IPS DF 6.9 (cell line): ENCODE results near the gene TESK1.
"Not testable (repeated sequence)": the region's sequence is repeated elsewhere in the genome, so short reads cannot be mapped to it uniquely, and the experiment has no call there.

ENCODE experiments used
- DNase-seq: peaks from one replicate; pipeline ENCODE4 v3.0.0-alpha.2; 2013; ENCODE audit warnings: low read depth, low spot score
- H3K27ac ChIP-seq: one replicate; pipeline ENCODE4 v1.5.1; 2013; ENCODE audit warnings: low read length, control low read depth
- H3K27me3 ChIP-seq: 2 replicates; pipeline ENCODE4 v1.6.1; 2013; ENCODE audit warnings: mild to moderate bottlenecking, low read length; ENCODE audit not compliant: control insufficient read depth, insufficient read depth
- H3K36me3 ChIP-seq: 2 replicates; pipeline ENCODE4 v1.6.1; 2013; ENCODE audit warnings: low read length; ENCODE audit not compliant: control insufficient read depth, insufficient read depth
- H3K4me1 ChIP-seq: 2 replicates; pipeline ENCODE4 v1.6.1; 2013; ENCODE audit warnings: low read length; ENCODE audit not compliant: control insufficient read depth, insufficient read depth
- H3K4me3 ChIP-seq: 2 replicates; pipeline ENCODE4 v1.5.1; 2013; ENCODE audit warnings: mild to moderate bottlenecking, low read length
- H3K9me3 ChIP-seq: 2 replicates; pipeline ENCODE4 v1.6.1; 2013; ENCODE audit warnings: low read length, inconsistent platforms; ENCODE audit not compliant: control insufficient read depth, insufficient read depth
- WGBS: extraction: QIAGEN DNeasy Blood & Tissue Kit; methylation state at CpG from one replicate; pipeline ENCODE4 v1.1.7; 2013; ENCODE audit warnings: mixed read lengths, missing lambda C conversion rate; ENCODE audit not compliant: insufficient read length, insufficient coverage; 5-methylcytosine and 5-hydroxymethylcytosine counted together

Gene TESK1

GRCh38 chr9:35636135-35636876, 31.2 kb downstream of the TESK1 start:
- H3K27ac ChIP-seq: no peak overlapping the region
- H3K27me3 ChIP-seq: no peaks in the 10 kb centered on the region
- WGBS: no CpG with 5 or more reads among the region's 9 CpGs
- H3K9me3 ChIP-seq: no peaks in the 10 kb centered on the region
- no peak overlapping the region for H3K4me3 ChIP-seq
- DNase-seq: no peak
- no peaks in the 10 kb centered on the region for H3K4me1 ChIP-seq
- H3K36me3 ChIP-seq: no peaks in the 10 kb centered on the region

- not testable (repeated sequence) for H3K27me3 ChIP-seq, H3K36me3 ChIP-seq, H3K4me3 ChIP-seq, H3K27ac ChIP-seq, H3K4me1 ChIP-seq, H3K9me3 ChIP-seq, DNase-seq
- WGBS: 100% methylated on average over 2 of the region's 6 CpGs
Measured at GRCh38 chr9:35636877-35637246, 31.8 kb downstream of the TESK1 start.

GRCh38 chr9:35637427-35637955, 32.4 kb downstream of the TESK1 start:
- H3K4me3 ChIP-seq, H3K27me3 ChIP-seq, H3K9me3 ChIP-seq, H3K4me1 ChIP-seq, H3K36me3 ChIP-seq, DNase-seq, H3K27ac ChIP-seq: not testable (repeated sequence)
- no CpG with 5 or more reads among the region's 9 CpGs for WGBS

GRCh38 chr9:35638751-35639150, 33.7 kb downstream of the TESK1 start:
- H3K36me3 ChIP-seq, H3K27me3 ChIP-seq, H3K4me3 ChIP-seq, DNase-seq, H3K27ac ChIP-seq, H3K9me3 ChIP-seq, H3K4me1 ChIP-seq: not testable (repeated sequence)
- no CpG with 5 or more reads among the region's 8 CpGs for WGBS

- not testable (repeated sequence) for H3K27ac ChIP-seq, H3K36me3 ChIP-seq, H3K27me3 ChIP-seq, DNase-seq, H3K9me3 ChIP-seq, H3K4me3 ChIP-seq, H3K4me1 ChIP-seq
- WGBS: no CpG with 5 or more reads among the region's 1 CpG
Measured at GRCh38 chr9:35639225-35639624, 34.2 kb downstream of the TESK1 start.

- Histone ChIP-seq H3K9me3 (no peaks in the 10 kb centered on the region), H3K27ac (no peak overlapping the region), H3K27me3 (no peaks in the 10 kb centered on the region), H3K36me3 (no peaks in the 10 kb centered on the region), H3K4me3 (no peak overlapping the region), H3K4me1 (no peaks in the 10 kb centered on the region)
- no CpG with 5 or more reads among the region's 1 CpG for WGBS
- DNase-seq: no peak
Measured at GRCh38 chr9:35639631-35640030, 34.6 kb downstream of the TESK1 start.

GRCh38 chr9:35640431-35640830, 35.4 kb downstream of the TESK1 start:
- not testable (repeated sequence) for H3K27ac ChIP-seq, H3K4me3 ChIP-seq, H3K4me1 ChIP-seq, DNase-seq, H3K9me3 ChIP-seq, H3K36me3 ChIP-seq, H3K27me3 ChIP-seq
- no CpG with 5 or more reads among the region's 15 CpGs for WGBS

- H3K27ac ChIP-seq, H3K4me3 ChIP-seq, DNase-seq, H3K36me3 ChIP-seq, H3K9me3 ChIP-seq, H3K27me3 ChIP-seq, H3K4me1 ChIP-seq: not testable (repeated sequence)
- WGBS: no CpG with 5 or more reads among the region's 3 CpGs
Measured at GRCh38 chr9:35641478-35641877, 36.4 kb downstream of the TESK1 start.

- no peaks in the 10 kb centered on the region for H3K36me3 ChIP-seq
- H3K4me1 ChIP-seq: no peaks in the 10 kb centered on the region; the same call in 1 of the 2 replicates
- no peak overlapping the region for H3K27ac ChIP-seq
- H3K27me3 ChIP-seq: no peaks in the 10 kb centered on the region
- H3K9me3 ChIP-seq: no peaks in the 10 kb centered on the region
- DNase-seq: no peak
- H3K4me3 ChIP-seq: no peak overlapping the region
- no CpG with 5 or more reads among the region's 12 CpGs for WGBS
Measured at GRCh38 chr9:35643046-35643445, 38.0 kb downstream of the TESK1 start.

GRCh38 chr9:35645736-35646135, 40.7 kb downstream of the TESK1 start:
- peak overlapping the region; percentile 62; the same call in 1 of the 2 replicates for H3K4me3 ChIP-seq
- H3K27me3 ChIP-seq, DNase-seq, H3K9me3 ChIP-seq, H3K4me1 ChIP-seq, H3K36me3 ChIP-seq, H3K27ac ChIP-seq: not testable (repeated sequence)
- no CpG with 5 or more reads among the region's 10 CpGs for WGBS

GRCh38 chr9:35646153-35646532, 41.1 kb downstream of the TESK1 start:
- Histone ChIP-seq H3K4me3 (peak overlapping the region; percentile 62; the same call in 1 of the 2 replicates), H3K27me3 (no peaks in the 10 kb centered on the region), H3K4me1 (peaks cover 8% of the 10 kb centered on the region), H3K36me3 (no peaks in the 10 kb centered on the region), H3K9me3 (no peaks in the 10 kb centered on the region), H3K27ac (no peak overlapping the region)
- WGBS: no CpG with 5 or more reads among the region's 11 CpGs
- DNase-seq: no peak
